ENCODE results near the gene EFL1. TPM values are rescaled to one million over a fixed set of nuclear protein-coding genes. Genes with fewer than 3 reads are reported as not detected.

The EFL1 gene
- total and polyA plus RNA-seq, 9 donors = 11.3 to 17.4 (median 11.8) TPM

GRCh38 chr15:82168296-82168695, 94.2 kb downstream of the EFL1 start:
- Histone ChIP-seq H3K36me3 (ENCODE audit: control insufficient read depth, insufficient read depth, low read length) (peaks cover 3% of the 10 kb centered on the region), H3K27me3 (ENCODE audit: control insufficient read depth, insufficient read depth, low read length) (no peaks in the 10 kb centered on the region), H3K9me3 (replicated peaks; ENCODE audit: control insufficient read depth, low read depth, low read length) (no peaks in the 10 kb centered on the region), H3K4me3 (ENCODE audit: low read length) (no peak overlapping the region), H3K4me1 (ENCODE audit: control insufficient read depth, insufficient read depth, low read length) (no peaks in the 10 kb centered on the region), H3K27ac (ENCODE audit: low read length) (no peak overlapping the region)
- no peak for DNase-seq
- WGBS (ENCODE audit: insufficient coverage) = 88% methylated on average over 5 of the region's 8 CpGs

DNA sequence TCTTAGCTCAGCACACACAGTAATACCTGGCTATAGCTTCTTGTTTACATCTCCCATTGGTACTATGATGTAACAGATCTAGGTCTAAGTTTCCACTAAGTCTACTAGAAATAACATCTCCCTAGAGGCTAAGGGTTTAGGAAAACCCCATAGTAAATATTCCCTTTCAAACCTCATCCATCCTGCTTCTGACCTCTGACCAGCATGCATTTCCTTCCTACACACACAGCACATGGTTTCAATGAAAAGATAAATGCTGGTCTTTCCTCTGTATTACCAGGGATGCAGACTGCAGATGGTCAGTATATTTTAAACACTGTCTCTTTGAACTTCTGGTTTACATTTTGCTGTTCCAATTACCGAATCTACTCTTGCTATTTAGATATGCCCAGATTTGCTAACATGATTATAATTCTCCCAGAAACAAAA, 96.6 kb downstream of the EFL1 start:
- WGBS (ENCODE audit: insufficient coverage) = no CpG with 5 or more reads among the region's 1 CpG
- DNase-seq = peak; percentile 13
- H3K27me3 ChIP-seq (ENCODE audit: control insufficient read depth, insufficient read depth, low read length) = no peaks in the 10 kb centered on the region
- H3K4me1 ChIP-seq (ENCODE audit: control insufficient read depth, insufficient read depth, low read length) = no peaks in the 10 kb centered on the region
- H3K36me3 ChIP-seq (ENCODE audit: control insufficient read depth, insufficient read depth, low read length) = peaks cover 14% of the 10 kb centered on the region
- no peaks in the 10 kb centered on the region for H3K9me3 ChIP-seq (replicated peaks; ENCODE audit: control insufficient read depth, low read depth, low read length)
- H3K4me3 ChIP-seq (ENCODE audit: low read length) = no peak overlapping the region
- H3K27ac ChIP-seq (ENCODE audit: low read length) = no peak overlapping the region

GRCh38 chr15:82159922-82160321, 102.6 kb downstream of the EFL1 start:
- H3K9me3 ChIP-seq (replicated peaks; ENCODE audit: control insufficient read depth, low read depth, low read length) = no peaks in the 10 kb centered on the region
- H3K4me3 ChIP-seq (ENCODE audit: low read length) = no peak overlapping the region
- H3K4me1 ChIP-seq (ENCODE audit: control insufficient read depth, insufficient read depth, low read length) = no peaks in the 10 kb centered on the region
- H3K27me3 ChIP-seq (ENCODE audit: control insufficient read depth, insufficient read depth, low read length) = no peaks in the 10 kb centered on the region
- peak; percentile 17 for DNase-seq
- H3K27ac ChIP-seq (ENCODE audit: low read length) = no peak overlapping the region
- no CpG with 5 or more reads among the region's 2 CpGs for WGBS (ENCODE audit: insufficient coverage)
- H3K36me3 ChIP-seq (ENCODE audit: control insufficient read depth, insufficient read depth, low read length) = peaks cover 14% of the 10 kb centered on the region

GRCh38 chr15:82158811-82159210, 103.7 kb downstream of the EFL1 start:
- Histone ChIP-seq H3K27me3 (ENCODE audit: control insufficient read depth, insufficient read depth, low read length) (no peaks in the 10 kb centered on the region), H3K36me3 (ENCODE audit: control insufficient read depth, insufficient read depth, low read length) (peaks cover 14% of the 10 kb centered on the region), H3K27ac (ENCODE audit: low read length) (no peak overlapping the region), H3K4me3 (ENCODE audit: low read length) (no peak overlapping the region), H3K9me3 (replicated peaks; ENCODE audit: control insufficient read depth, low read depth, low read length) (no peaks in the 10 kb centered on the region), H3K4me1 (ENCODE audit: control insufficient read depth, insufficient read depth, low read length) (no peaks in the 10 kb centered on the region)
- WGBS (ENCODE audit: insufficient coverage) = 70% methylated on average over 2 of the region's 4 CpGs
- DNase-seq = no peak

DNA sequence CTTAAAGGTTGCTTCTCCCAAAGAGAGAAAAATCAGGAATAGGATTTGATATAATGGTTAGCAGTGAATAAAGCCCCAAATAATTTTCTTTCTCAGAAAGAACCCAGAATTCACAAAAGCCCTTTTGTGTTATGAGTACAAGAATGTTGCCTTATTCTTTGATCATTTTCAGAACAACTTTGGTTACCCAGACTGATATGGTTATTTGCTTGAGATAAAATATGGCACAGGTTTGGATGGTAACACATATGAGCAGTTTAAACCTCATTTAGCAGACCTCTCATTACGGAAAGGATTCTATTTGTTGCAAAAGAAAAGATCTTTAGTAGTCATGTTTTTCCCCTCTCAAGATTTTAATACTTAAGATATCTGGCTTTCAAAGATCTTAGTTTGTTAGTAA, 111.9 kb downstream of the EFL1 start:
- no peaks in the 10 kb centered on the region for H3K9me3 ChIP-seq (replicated peaks; ENCODE audit: control insufficient read depth, low read depth, low read length)
- H3K4me3 ChIP-seq (ENCODE audit: low read length) = no peak overlapping the region
- no peak for DNase-seq
- no CpG with 5 or more reads among the region's 1 CpG for WGBS (ENCODE audit: insufficient coverage)
- no peaks in the 10 kb centered on the region for H3K27me3 ChIP-seq (ENCODE audit: control insufficient read depth, insufficient read depth, low read length)
- H3K4me1 ChIP-seq (ENCODE audit: control insufficient read depth, insufficient read depth, low read length) = no peaks in the 10 kb centered on the region
- peaks cover 9% of the 10 kb centered on the region for H3K36me3 ChIP-seq (ENCODE audit: control insufficient read depth, insufficient read depth, low read length)
- no peak overlapping the region for H3K27ac ChIP-seq (ENCODE audit: low read length)

DNA sequence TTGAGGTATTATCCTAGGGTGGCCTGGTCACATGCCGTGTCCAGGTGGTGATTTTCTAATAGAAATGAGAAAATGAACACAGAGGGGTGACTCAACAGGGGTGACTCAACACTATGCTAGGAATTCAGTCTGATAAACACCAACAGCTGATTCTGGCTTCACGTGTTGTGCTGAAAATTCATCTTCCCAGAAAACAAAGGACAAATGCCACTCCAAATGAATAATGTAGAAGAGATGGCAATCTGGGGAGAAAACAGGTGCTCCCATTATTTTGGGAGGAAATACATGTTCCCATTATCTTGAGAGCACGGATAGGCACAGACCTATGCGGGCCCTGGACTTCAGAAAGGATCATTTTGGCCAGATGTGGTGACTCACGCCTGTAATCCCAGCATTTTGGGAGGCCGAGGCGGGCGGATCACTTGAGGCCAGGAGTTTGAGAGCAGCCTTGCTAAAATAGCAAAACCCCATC, 115.5 kb downstream of the EFL1 start:
- peaks cover 11% of the 10 kb centered on the region for H3K36me3 ChIP-seq (ENCODE audit: control insufficient read depth, insufficient read depth, low read length)
- no peak overlapping the region for H3K27ac ChIP-seq (ENCODE audit: low read length)
- no peaks in the 10 kb centered on the region for H3K9me3 ChIP-seq (replicated peaks; ENCODE audit: control insufficient read depth, low read depth, low read length)
- H3K4me3 ChIP-seq (ENCODE audit: low read length) = no peak overlapping the region
- DNase-seq = no peak
- no peaks in the 10 kb centered on the region for H3K27me3 ChIP-seq (ENCODE audit: control insufficient read depth, insufficient read depth, low read length)
- 92% methylated on average over 3 of the region's 8 CpGs for WGBS (ENCODE audit: insufficient coverage)
- H3K4me1 ChIP-seq (ENCODE audit: control insufficient read depth, insufficient read depth, low read length) = no peaks in the 10 kb centered on the region

GRCh38 chr15:82146576-82146975, 116.0 kb downstream of the EFL1 start:
- H3K27ac ChIP-seq (ENCODE audit: low read length) = no peak overlapping the region
- 100% methylated on average over 1 of the region's 3 CpGs for WGBS (ENCODE audit: insufficient coverage)
- no peaks in the 10 kb centered on the region for H3K4me1 ChIP-seq (ENCODE audit: control insufficient read depth, insufficient read depth, low read length)
- no peaks in the 10 kb centered on the region for H3K9me3 ChIP-seq (replicated peaks; ENCODE audit: control insufficient read depth, low read depth, low read length)
- peaks cover 6% of the 10 kb centered on the region for H3K36me3 ChIP-seq (ENCODE audit: control insufficient read depth, insufficient read depth, low read length)
- no peak for DNase-seq
- no peak overlapping the region for H3K4me3 ChIP-seq (ENCODE audit: low read length)
- H3K27me3 ChIP-seq (ENCODE audit: control insufficient read depth, insufficient read depth, low read length) = no peaks in the 10 kb centered on the region

- Histone ChIP-seq H3K27ac (ENCODE audit: low read length) (no peak overlapping the region), H3K27me3 (ENCODE audit: control insufficient read depth, insufficient read depth, low read length) (no peaks in the 10 kb centered on the region), H3K4me3 (ENCODE audit: low read length) (no peak overlapping the region), H3K4me1 (ENCODE audit: control insufficient read depth, insufficient read depth, low read length) (peaks cover 2% of the 10 kb centered on the region), H3K36me3 (ENCODE audit: control insufficient read depth, insufficient read depth, low read length) (peaks cover 3% of the 10 kb centered on the region), H3K9me3 (replicated peaks; ENCODE audit: control insufficient read depth, low read depth, low read length) (no peaks in the 10 kb centered on the region)
- 100% methylated on average over 6 of the region's 9 CpGs for WGBS (ENCODE audit: insufficient coverage)
- DNase-seq = no peak
Observed at GRCh38 chr15:82143390-82144385, 118.8 kb downstream of the EFL1 start.

DNA sequence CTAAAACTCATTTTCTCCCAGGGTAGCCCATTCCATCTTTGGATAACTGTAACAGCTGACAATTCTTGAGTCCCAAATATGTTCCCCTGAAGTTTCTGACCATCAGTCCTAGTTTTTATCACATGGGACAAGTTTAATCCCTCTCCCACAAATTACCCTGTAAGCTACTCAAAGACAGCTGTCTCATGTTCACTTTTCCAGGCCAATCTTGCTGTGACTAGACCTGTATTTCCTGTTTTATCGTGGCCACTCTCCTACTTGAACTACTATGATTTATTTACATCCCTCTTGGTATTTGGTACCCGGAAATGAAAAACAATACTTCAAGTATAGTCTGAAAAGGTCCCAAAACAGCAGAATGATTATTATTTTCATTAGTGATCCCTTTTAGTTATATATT, 121.6 kb downstream of the EFL1 start:
- Histone ChIP-seq H3K4me3 (ENCODE audit: low read length) (no peak overlapping the region), H3K27ac (ENCODE audit: low read length) (no peak overlapping the region), H3K36me3 (ENCODE audit: control insufficient read depth, insufficient read depth, low read length) (peaks cover 7% of the 10 kb centered on the region), H3K4me1 (ENCODE audit: control insufficient read depth, insufficient read depth, low read length) (peaks cover 2% of the 10 kb centered on the region), H3K9me3 (replicated peaks; ENCODE audit: control insufficient read depth, low read depth, low read length) (no peaks in the 10 kb centered on the region), H3K27me3 (ENCODE audit: control insufficient read depth, insufficient read depth, low read length) (no peaks in the 10 kb centered on the region)
- DNase-seq = no peak
- WGBS (ENCODE audit: insufficient coverage) = no CpG with 5 or more reads among the region's 2 CpGs

DNA sequence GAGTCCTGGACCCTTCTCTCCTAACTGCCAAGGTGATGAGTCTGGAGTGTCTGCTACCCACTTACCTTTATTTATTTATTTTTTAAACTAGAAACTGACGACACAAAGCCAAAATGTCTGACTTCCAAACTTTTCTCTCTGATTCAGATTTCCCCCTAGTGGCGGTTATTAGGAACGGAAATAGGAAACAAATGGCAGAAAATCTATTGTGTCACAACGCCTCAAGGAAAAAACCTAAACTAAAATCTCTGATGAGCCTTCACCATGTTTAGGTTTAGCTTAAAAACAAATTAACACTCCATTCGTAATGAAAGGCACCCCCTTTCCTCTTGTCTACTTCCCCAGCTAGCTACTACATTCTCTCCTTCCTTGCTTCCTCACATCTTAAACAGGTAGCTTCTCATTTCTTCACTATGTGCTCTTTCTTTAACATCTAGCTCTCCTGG, 122.7 kb downstream of the EFL1 start:
- Histone ChIP-seq H3K36me3 (ENCODE audit: control insufficient read depth, insufficient read depth, low read length) (peaks cover 11% of the 10 kb centered on the region), H3K4me3 (ENCODE audit: low read length) (no peak overlapping the region), H3K4me1 (ENCODE audit: control insufficient read depth, insufficient read depth, low read length) (peaks cover 2% of the 10 kb centered on the region), H3K27me3 (ENCODE audit: control insufficient read depth, insufficient read depth, low read length) (no peaks in the 10 kb centered on the region), H3K27ac (ENCODE audit: low read length) (no peak overlapping the region), H3K9me3 (replicated peaks; ENCODE audit: control insufficient read depth, low read depth, low read length) (no peaks in the 10 kb centered on the region)
- peak; percentile 80 for DNase-seq
- WGBS (ENCODE audit: insufficient coverage) = 0% methylated on average over 2 of the region's 5 CpGs
